GM19099 (cell line): ENCODE results near the gene HELZ.

Source experiments
- POLR2A ChIP-seq: IDR thresholded peaks from 3 replicates; pipeline ENCODE4 v1.6.1; 2011; ENCODE audit warnings: low read depth; ENCODE audit not compliant: insufficient read length; ENCODE audit errors: extremely low read depth

HELZ gene

DNA sequence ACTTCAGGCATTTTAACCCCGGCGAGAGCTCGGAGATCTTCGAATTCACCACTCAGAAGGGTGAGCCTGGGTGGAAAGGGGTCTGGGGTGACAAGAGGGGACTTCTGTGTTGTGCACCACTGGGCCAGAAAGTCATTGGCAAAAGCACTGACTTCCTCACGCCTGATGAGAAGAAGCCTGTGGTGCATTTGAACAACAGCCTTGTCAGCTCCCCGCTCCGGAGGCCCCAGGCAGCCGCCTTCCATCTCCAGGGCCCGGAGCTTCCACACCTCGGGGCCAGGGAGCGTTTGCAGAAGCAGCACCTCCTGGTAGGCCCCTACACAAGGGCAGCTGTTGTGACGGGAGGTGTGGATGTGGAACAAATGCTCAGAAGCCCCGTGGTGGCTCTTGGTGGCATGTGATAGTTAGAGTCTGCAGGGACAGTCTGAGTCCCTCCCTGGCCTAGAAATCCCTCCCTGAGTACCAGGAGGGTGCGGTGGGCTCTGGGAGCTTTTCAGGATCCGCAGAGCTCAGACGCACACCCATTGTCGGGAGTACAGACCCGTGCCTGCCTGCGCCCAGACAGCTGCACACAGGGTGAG lies 190.9 kb downstream of the HELZ start:
- TF ChIP-seq POLR2A: no peak

- no peak for TF ChIP-seq POLR2A
These were observed 191.5 kb downstream of the HELZ start for GRCh38 chr17:67053438-67054000.

DNA sequence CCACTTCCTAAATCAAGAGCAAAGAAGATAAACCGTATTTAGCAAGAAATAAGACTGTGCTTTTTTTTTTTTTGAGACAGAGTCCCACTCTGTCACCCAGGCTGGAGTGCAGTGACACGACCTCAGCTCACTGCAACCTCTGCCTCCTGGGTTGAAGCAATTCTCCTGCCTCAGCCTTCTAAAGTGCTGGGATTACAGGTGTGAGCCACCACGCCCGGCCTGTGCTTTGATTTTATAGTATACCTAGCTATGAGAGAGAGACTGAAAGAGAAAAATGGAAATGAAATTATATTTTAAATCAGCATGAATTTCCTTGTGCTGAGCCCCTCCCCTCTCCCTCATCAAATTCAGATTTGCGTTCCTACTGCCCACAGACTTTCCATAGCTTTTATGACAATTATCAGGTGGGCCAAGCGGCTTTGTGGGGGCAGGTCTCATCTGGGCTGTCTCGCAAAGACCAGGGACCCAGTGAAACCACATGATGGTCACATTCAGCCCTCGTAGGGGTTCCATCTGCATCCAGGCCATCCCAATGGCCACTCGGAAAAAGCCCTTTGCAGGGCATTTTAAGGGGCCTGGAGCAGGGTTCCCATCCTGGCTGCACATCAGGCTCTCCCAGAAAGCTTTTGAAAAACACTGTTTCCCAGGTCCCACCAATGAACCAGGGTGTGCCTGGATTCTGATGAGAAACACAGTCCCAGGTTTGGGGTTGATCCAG lies 192.1 kb downstream of the HELZ start:
- no peak for TF ChIP-seq POLR2A

GRCh38 chr17:67051837-67052236 lies 193.2 kb downstream of the HELZ start:
- no peak for TF ChIP-seq POLR2A

- no peak for TF ChIP-seq POLR2A
These were observed 193.8 kb downstream of the HELZ start for GRCh38 chr17:67051155-67051538.

- TF ChIP-seq POLR2A: no peak
These were observed 194.4 kb downstream of the HELZ start for GRCh38 chr17:67050471-67051154.

DNA sequence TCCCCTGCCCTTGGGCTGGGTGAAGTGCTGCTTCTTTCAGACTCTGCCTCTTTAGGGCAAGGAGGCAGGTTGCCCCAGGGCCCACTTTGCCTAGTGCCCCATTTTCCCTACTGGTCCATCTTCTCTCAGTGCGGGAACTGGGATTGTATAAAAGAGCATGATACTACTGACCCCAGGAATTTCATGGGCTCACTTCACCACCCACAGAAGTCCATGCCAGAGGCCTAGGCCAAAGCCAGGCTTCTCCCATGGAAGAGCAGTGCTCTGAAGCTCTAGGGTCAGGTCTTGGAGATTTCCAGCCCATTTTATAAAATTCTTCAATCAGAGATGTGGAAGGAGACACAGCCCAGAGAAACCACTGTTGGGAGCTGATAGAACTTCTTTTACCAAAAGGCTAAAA lies 194.9 kb downstream of the HELZ start:
- no peak for TF ChIP-seq POLR2A

GRCh38 chr17:67049025-67049739 lies 195.8 kb downstream of the HELZ start:
- no peak for TF ChIP-seq POLR2A

DNA sequence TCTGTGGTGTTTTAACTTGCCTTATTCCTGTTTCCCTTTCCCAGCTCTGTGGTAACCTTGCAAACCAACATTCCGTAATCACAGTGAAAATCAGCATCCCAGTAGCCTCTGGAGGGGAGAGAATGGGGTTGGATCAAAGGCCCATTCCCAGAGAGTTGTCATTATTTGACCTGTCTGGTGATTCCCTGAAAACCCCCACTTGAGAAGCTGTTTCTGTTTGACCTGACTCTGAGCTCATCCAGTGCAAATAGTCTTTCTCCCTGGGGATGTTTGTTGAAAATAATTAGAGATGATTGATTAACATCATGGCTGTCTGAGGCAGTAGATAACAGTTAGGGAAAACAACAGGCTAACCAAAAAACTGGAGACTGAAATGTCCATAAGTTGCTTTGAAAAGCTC lies 197.6 kb downstream of the HELZ start:
- TF ChIP-seq POLR2A: no peak

DNA sequence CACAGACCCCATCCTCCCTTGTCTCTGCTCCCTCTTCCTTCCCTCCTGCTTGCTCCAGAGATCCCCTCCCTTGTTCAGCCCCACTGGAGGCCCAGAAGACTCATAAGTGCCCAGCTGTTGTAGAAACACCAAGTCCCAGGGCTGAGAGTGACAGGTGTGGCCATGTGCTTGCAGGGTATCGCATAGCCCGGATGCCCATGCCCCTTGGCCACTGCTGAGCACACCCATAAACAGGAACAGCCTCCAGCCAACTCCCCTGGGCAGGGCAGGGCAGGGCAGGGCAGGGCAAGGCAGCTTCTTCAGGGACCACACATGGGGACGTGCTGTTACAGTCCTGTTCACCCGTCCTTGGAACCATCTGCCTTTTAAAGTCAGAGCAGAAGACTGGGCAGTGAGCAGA lies 198.6 kb downstream of the HELZ start:
- TF ChIP-seq POLR2A: no peak

- TF ChIP-seq POLR2A: no peak
These were observed 200.1 kb downstream of the HELZ start for GRCh38 chr17:67044940-67045339.

GRCh38 chr17:67044016-67044772 lies 200.8 kb downstream of the HELZ start, which contains the start of gene CACNG1:
CACNG1 (plus strand) TSS chr17:67044554; CDS start chr17:67044661, 107 bp downstream.
- TF ChIP-seq POLR2A: no peak

GRCh38 chr17:67043283-67043682 lies 201.7 kb downstream of the HELZ start:
- TF ChIP-seq POLR2A: no peak
